Gastroesophageal sphincter (tissue), 4 donors: Measurements from ENCODE around the gene KLF15. TPM values are rescaled to one million over a fixed set of nuclear protein-coding genes. Genes with fewer than 3 reads are reported as not detected.

ENCODE experiments used
- total RNA-seq, 4 donors: library from RNA; depleted of rRNA; stranded (reverse); fragments of >200 nt; gene quantifications; one replicate each; pipeline ENCODE4 v1.1.0, GENCODE V29; 2016

The KLF15 gene
- total RNA-seq, 4 donors from 2014 or later: 69.5 to 110 (median 94.0) TPM

Other genes with a start within 250 kb of the KLF15 start
- gene ALDH1L1, start 176.8 kb downstream of the KLF15 start, total RNA-seq: 10 to 100 TPM; 16.3 to 67.9 (median 38.7) TPM
- not detected for gene CFAP100, start 37.5 kb upstream of the KLF15 start, total RNA-seq
- 10 to 100 TPM; 25.9 to 47.6 (median 35.3) TPM for gene ZXDC, start 118.5 kb upstream of the KLF15 start, total RNA-seq
- not detected for gene UROC1, start 160.4 kb upstream of the KLF15 start, total RNA-seq
- gene CHST13, start 166.7 kb upstream of the KLF15 start, total RNA-seq: 1 to 10 TPM in 1 of 4 donors, under 1 TPM in 2, not detected in 1; 0.52 to 1.4 (median 0.81) TPM
- gene C3orf22, start 201.5 kb upstream of the KLF15 start, total RNA-seq: not detected